HCT116 (cell line): Measurements from ENCODE around the gene EGR4. TPM values are rescaled to one million over a fixed set of nuclear protein-coding genes. Genes with fewer than 3 reads are reported as not detected.

Experiments used
- ATAC-seq: fragments of 200-7000 bp; cut with Tn5 transposase; 2 replicates; pipeline ENCODE4 v1.9.1; 2020; ENCODE audit warnings: mild to moderate bottlenecking, moderate library complexity
- BruUV-seq: library from RNA; stranded (reverse); fragments of 400-500 nt; replicated peaks from 2 replicates; lab custom pipeline; 2021; lab: Mats Ljungman, UMichigan
- CTCF ChIA-PET: fragments of 300-600 bp; sonication (Branson Sonifier 250); formaldehyde crosslinking; loops from one replicate; lab custom pipeline; 2021; ENCODE audit warnings: antibody characterized with exemption; lab: Charles Lee
- POLR2A ChIA-PET: fragments of 300-600, 350-600 bp; sonication (Branson Sonifier 250); formaldehyde crosslinking; loops from one replicate; lab custom pipeline; 2021; ENCODE audit warnings: antibody characterized with exemption; lab: Charles Lee
- RAD21 ChIA-PET, 2 experiments: fragments of 300-600 bp; sonication (Branson Sonifier 250); formaldehyde crosslinking; loops; one replicate each; lab custom pipeline; 2023; ENCODE audit warnings: low total read pairs in 2 of 2; ENCODE audit not compliant: uncharacterized antibody in 2 of 2, unreplicated experiment in 2 of 2, low non-redundant PET in 1 of 2; lab: Charles Lee
- DNase-seq: peaks from one replicate; pipeline ENCODE4 v3.0.0-alpha.2; 2010; ENCODE audit warnings: low read depth, low spot score
- H2AFZ ChIP-seq: fragments of 200-600 bp; shearing (Covaris generic), sonication (generic); 2 replicates; pipeline ENCODE4 v1.6.1; 2017; ENCODE audit warnings: low read depth, mixed run types, mixed read lengths, antibody characterized with exemption, low read length; ENCODE audit not compliant: poor library complexity, severe bottlenecking
- H3K27ac ChIP-seq: 2 replicates; pipeline ENCODE4 v1.5.1; 2012; ENCODE audit warnings: low read depth, low read length
- H3K27me3 ChIP-seq: fragments of 200-600 bp; sonication (generic); 2 replicates; pipeline ENCODE4 v1.6.1; 2016; ENCODE audit warnings: mixed run types, low read length, mixed read lengths; ENCODE audit not compliant: insufficient read depth
- H3K36me3 ChIP-seq, 2 experiments: fragments of 200-500 bp in 1 of 2; fragments of 200-600 bp in 1 of 2; sonication (Bioruptor generic) in 1 of 2; sonication (generic) in 1 of 2; 2 replicates each; pipeline versions ENCODE4 v1.5.1 to v1.6.1; 2014 to 2016; ENCODE audit warnings: low read length in 2 of 2, inconsistent platforms in 1 of 2, mixed read lengths in 1 of 2, mixed run types in 1 of 2; ENCODE audit not compliant: insufficient read depth in 2 of 2, control insufficient read depth in 1 of 2
- H3K4me1 ChIP-seq, 2 experiments: fragments of 200-600 bp in 1 of 2; sonication (generic) in 1 of 2; 2 replicates each; pipeline versions ENCODE4 v1.5.1 to v1.6.1; 2012 to 2017; ENCODE audit warnings: low read length in 2 of 2, inconsistent platforms in 1 of 2, mild to moderate bottlenecking in 1 of 2, mixed read lengths in 1 of 2, mixed run types in 1 of 2, moderate library complexity in 1 of 2; ENCODE audit not compliant: insufficient read depth in 2 of 2, control insufficient read depth in 1 of 2
- H3K4me2 ChIP-seq: fragments of 200-600 bp; sonication (generic); 2 replicates; pipeline ENCODE4 v1.6.1; 2017; ENCODE audit warnings: mixed run types, low read length, mixed read lengths
- H3K4me3 ChIP-seq, 2 experiments: fragments of 200-600 bp in 1 of 2; sonication (generic) in 1 of 2; replicated peaks in 1 of 2; 2 replicates each; pipeline ENCODE4 v1.5.1; 2011 to 2016; ENCODE audit warnings: low read length in 2 of 2, control low read depth in 1 of 2, low read depth in 1 of 2, mild to moderate bottlenecking in 1 of 2, mixed read lengths in 1 of 2, mixed run types in 1 of 2
- H3K79me2 ChIP-seq: fragments of 200-600 bp; sonication (generic); 2 replicates; pipeline ENCODE4 v1.6.1; 2017; ENCODE audit warnings: mild to moderate bottlenecking, mixed run types, low read length, moderate library complexity, mixed read lengths; ENCODE audit not compliant: insufficient read depth
- H3K9ac ChIP-seq: fragments of 200-600 bp; sonication (generic); 2 replicates; pipeline ENCODE4 v1.6.1; 2016; ENCODE audit warnings: low read length, mixed read lengths
- H3K9me2 ChIP-seq: fragments of 200-600 bp; sonication (generic), shearing (Covaris generic); 2 replicates; pipeline ENCODE4 v1.6.1; 2017; ENCODE audit warnings: mixed run types, mild to moderate bottlenecking, moderate library complexity; ENCODE audit not compliant: insufficient read depth
- H3K9me3 ChIP-seq, 2 experiments: fragments of 200-500 bp in 1 of 2; fragments of 200-600 bp in 1 of 2; sonication (Bioruptor generic) in 1 of 2; sonication (generic) in 1 of 2; 2 replicates each; pipeline ENCODE4 v1.6.1; 2014 to 2017; ENCODE audit warnings: low read length in 2 of 2, mixed read lengths in 2 of 2, inconsistent platforms in 1 of 2, low read depth in 1 of 2, mild to moderate bottlenecking in 1 of 2, mixed run types in 1 of 2, moderate library complexity in 1 of 2; ENCODE audit not compliant: control insufficient read depth in 1 of 2, insufficient read depth in 1 of 2
- H4K20me1 ChIP-seq: fragments of 200-600 bp; sonication (generic), shearing (Covaris generic); 2 replicates; pipeline ENCODE4 v1.6.1; 2017; ENCODE audit warnings: mixed run types, mild to moderate bottlenecking, moderate library complexity; ENCODE audit not compliant: insufficient read depth
- CBX3 ChIP-seq: IDR thresholded peaks from 2 replicates; pipeline ENCODE4 v1.6.1; 2012; ENCODE audit warnings: low read depth
- EZH2phosphoT487 ChIP-seq: fragments of 200-600 bp; IDR thresholded peaks from 2 replicates; pipeline ENCODE4 v1.6.1; 2018; ENCODE audit warnings: antibody characterized with exemption, borderline replicate concordance
- FOSL1 ChIP-seq: IDR thresholded peaks from 2 replicates; pipeline ENCODE4 v1.6.1; 2012; ENCODE audit warnings: low read depth
- TCF7L2 ChIP-seq: IDR thresholded peaks from 2 replicates; pipeline ENCODE4 v1.7.0; 2011; ENCODE audit warnings: borderline replicate concordance, inconsistent platforms; ENCODE audit not compliant: insufficient read depth, insufficient read length; ENCODE audit errors: extremely low read depth
- YY1 ChIP-seq: IDR thresholded peaks from 2 replicates; pipeline ENCODE4 v1.6.1; 2011; ENCODE audit warnings: low read length, low read depth, moderate library complexity, mild to moderate bottlenecking; ENCODE audit not compliant: insufficient replicate concordance; ENCODE audit errors: extremely low read depth
- ZFX ChIP-seq: fragments of 450-650 bp; IDR thresholded peaks from 2 replicates; pipeline ENCODE4 v1.6.1; 2017
- ZNF274 ChIP-seq: fragments of 200-500 bp; sonication (Bioruptor generic); IDR thresholded peaks from 2 replicates; pipeline ENCODE4 v1.6.1; 2014; ENCODE audit warnings: mild to moderate bottlenecking, low read depth, low read length, inconsistent platforms
- intact Hi-C: fragments of 100-400 bp; cut with micrococcal nuclease; formaldehyde crosslinking; loops from 2 replicates; pipeline ENCODE4 v1.10.0; 2022
- total RNA-seq: library from RNA; stranded (reverse); gene quantifications from one replicate; pipeline ENCODE4 v1.2.1, GENCODE V29; 2021; ENCODE audit not compliant: unreplicated experiment
- TF ChIP-seq, protein P1 (sequence below): IDR thresholded peaks from 2 replicates; pipeline ENCODE4 v1.6.1; 2012
- TF ChIP-seq, protein P2 (sequence below): IDR thresholded peaks from 2 replicates; pipeline ENCODE4 v1.6.1; 2012
- TF ChIP-seq, protein P3 (sequence below): IDR thresholded peaks from 2 replicates; pipeline ENCODE4 v1.6.1; 2012; ENCODE audit warnings: low read depth

Gene EGR4
- total RNA-seq, 1 experiment from 2014 or later: 0.37 TPM

- Histone ChIP-seq H3K27ac (no peak overlapping the region), H3K4me3 (no peak overlapping the region), H3K79me2 (no peaks in the 10 kb centered on the region), H2AFZ (no peak overlapping the region), H3K9me3 (no peaks in the 10 kb centered on the region), H3K4me2 (no peak overlapping the region), H3K36me3 (no peaks in the 10 kb centered on the region), H4K20me1 (no peaks in the 10 kb centered on the region), H3K9ac (no peak overlapping the region), H3K27me3 (no peaks in the 10 kb centered on the region; the same call in 1 of the 2 replicates), H3K4me1 (no peaks in the 10 kb centered on the region), H3K9me2 (no peaks in the 10 kb centered on the region)
- TF ChIP-seq TCF7L2 (no peak), ZFX (no peak), ZNF274 (no peak), EZH2phosphoT487 (no peak), FOSL1 (no peak), YY1 (no peak), CBX3 (no peak)
- TF ChIP-seq, protein P1, sequence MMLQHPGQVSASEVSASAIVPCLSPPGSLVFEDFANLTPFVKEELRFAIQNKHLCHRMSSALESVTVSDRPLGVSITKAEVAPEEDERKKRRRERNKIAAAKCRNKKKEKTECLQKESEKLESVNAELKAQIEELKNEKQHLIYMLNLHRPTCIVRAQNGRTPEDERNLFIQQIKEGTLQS: no peak
- TF ChIP-seq, protein P2, sequence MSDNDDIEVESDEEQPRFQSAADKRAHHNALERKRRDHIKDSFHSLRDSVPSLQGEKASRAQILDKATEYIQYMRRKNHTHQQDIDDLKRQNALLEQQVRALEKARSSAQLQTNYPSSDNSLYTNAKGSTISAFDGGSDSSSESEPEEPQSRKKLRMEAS: no peak
- TF ChIP-seq, protein P3, sequence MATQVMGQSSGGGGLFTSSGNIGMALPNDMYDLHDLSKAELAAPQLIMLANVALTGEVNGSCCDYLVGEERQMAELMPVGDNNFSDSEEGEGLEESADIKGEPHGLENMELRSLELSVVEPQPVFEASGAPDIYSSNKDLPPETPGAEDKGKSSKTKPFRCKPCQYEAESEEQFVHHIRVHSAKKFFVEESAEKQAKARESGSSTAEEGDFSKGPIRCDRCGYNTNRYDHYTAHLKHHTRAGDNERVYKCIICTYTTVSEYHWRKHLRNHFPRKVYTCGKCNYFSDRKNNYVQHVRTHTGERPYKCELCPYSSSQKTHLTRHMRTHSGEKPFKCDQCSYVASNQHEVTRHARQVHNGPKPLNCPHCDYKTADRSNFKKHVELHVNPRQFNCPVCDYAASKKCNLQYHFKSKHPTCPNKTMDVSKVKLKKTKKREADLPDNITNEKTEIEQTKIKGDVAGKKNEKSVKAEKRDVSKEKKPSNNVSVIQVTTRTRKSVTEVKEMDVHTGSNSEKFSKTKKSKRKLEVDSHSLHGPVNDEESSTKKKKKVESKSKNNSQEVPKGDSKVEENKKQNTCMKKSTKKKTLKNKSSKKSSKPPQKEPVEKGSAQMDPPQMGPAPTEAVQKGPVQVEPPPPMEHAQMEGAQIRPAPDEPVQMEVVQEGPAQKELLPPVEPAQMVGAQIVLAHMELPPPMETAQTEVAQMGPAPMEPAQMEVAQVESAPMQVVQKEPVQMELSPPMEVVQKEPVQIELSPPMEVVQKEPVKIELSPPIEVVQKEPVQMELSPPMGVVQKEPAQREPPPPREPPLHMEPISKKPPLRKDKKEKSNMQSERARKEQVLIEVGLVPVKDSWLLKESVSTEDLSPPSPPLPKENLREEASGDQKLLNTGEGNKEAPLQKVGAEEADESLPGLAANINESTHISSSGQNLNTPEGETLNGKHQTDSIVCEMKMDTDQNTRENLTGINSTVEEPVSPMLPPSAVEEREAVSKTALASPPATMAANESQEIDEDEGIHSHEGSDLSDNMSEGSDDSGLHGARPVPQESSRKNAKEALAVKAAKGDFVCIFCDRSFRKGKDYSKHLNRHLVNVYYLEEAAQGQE: no peak
- ChIA-PET POLR2A (no interaction called here), RAD21 (no interaction called here), CTCF (interaction anchor here (2.0 kb wide), 1 partner anchor 19 kb away, joined by 5 read pairs; no protein-coding TSS in a partner anchor)
- no peak for DNase-seq
- ATAC-seq: no peak
- intact Hi-C loops: no loop called here
- BruUV-seq: no TSS peak
Measured at GRCh38 chr2:73341039-73341438, 47.7 kb upstream of the EGR4 start.
